Measurements from ENCODE around the gene MAMDC2.
"Not testable (repeated sequence)": the region's sequence is repeated elsewhere in the genome, so short reads cannot be mapped to it uniquely, and the experiment has no call there.

Gene MAMDC2

DNA sequence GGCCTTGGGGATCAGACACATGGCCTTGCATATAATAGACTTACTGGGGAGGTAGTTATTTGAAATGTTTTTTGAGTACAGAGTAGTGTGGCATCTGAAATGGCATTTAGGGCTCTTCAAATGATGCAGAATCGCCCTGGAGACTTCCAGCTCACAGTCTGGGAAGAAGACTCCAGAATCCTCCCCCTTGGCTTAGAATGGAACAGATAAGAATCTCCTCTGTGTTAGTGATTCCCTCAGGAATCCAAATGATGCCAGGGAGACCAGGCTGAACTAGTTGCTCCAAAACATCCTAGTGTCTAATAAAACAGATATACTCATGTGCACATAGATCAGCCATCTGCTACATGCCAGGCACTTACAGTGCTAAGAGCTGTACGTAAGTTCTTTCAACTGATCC, 176.6 kb downstream of the MAMDC2 start:
- FAIRE-seq: no peak

DNA sequence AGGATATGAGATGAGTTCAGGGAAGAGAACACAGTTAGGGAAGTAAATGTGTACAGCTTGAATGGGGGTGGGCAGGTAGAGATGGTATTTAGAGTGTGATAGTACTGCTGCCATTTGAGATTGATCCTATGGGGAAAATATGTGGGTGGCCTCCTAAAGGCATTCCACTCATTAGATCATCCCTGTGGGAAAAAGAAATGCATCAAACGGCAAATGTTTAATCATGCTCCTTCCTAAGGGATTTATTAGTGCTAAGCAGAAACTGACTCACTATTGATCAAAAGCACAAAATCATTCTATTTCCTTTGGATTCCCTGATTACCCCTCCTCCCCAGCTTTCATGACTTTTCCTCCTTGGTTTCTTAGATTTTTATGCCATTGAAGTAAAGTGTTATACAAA, 178.7 kb downstream of the MAMDC2 start:
- no peak for FAIRE-seq

DNA sequence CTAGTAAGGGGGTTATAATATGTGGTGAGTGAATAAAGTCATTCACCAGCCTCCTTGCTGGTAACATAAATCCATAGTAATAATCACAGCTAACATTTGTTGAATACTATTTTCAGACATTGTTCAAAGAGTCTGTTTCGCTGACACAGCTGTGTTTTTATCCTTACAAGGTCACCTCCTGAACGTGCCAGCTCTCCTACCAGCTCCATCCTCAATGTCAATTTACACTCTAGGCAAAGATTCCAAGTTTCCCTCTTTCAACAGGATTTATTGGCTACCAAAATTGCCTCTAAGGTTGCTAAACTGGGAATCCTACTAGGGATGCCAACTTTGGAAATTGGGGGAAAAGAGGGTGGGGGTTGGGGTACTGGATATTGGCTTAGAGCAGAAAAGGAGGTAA, 184.5 kb downstream of the MAMDC2 start:
- no peak for FAIRE-seq

DNA sequence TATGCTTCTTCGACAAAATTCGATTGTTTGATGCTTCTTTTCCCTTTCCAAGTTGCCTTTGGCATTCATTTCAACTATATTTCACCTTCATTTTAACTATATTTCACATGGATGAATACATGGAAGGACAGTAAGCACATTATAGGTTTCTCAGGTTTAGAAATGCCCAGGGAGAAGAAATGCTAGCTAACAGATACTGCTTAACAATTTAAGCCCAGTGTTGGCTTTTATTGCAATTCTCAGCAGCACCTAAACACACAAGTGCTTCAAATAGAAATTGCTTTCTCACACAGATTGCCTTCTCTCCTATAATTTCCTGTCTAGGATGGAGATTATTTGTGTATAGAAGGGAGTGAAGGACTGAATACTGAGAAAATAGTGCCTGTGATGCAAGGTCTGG, 185.0 kb downstream of the MAMDC2 start:
- FAIRE-seq: no peak

DNA sequence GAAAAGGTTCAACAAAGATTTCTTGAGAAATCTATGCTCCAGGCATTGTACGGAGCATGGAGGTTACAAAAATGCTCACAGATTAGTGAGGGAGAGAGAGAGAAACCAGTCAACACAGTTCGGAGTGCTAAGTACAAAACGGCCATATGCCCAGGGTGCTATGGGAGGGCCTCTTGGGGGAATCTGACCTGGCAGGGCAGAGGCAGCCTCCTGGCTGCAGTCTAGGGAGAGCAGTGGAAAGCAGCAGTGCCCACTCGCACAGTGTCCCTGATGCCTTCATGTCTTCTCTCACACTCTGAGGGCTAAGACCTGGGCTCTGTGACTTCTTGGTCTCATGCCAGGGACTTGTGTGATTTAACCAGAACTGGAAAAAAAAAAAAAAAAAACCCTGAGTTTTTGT, 185.4 kb downstream of the MAMDC2 start:
- no peak for FAIRE-seq

DNA sequence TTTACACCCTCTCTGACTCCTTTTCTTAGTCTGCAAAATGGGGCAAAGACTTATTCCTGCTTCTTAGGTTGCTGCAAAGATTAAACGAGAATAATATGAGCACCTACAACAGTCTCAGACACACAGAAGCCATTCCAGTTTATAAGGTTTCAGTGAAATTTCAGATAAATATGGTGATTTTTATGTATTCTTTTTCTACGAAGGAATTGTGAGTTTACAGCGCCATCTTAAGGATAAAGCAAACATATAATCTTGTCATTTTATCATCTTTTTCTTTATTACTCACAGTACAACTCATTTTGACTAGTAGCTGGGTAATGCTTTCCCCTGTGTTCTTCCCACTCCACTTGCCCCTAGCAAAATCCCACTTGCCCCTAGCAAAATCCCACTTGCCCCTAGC, 185.9 kb downstream of the MAMDC2 start:
- FAIRE-seq: no peak

DNA sequence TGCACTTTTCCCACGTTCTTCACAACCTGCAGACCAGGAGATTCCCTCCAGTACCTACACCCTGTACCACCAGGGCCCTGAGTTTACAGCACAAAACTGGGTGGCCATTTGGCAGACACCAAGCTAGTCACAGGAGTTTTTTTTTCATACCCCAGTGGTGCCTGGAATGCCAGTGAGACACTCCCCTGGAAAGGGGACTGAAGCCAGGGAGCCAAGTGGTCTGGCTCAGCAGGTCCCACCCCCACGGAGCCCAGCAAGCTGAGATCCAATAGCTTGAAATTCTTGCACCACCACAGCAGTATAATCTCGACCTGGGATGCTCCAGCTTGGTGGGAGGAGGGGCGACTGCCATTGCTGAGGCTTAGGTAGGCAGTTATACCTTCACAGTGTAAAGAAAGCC, 188.8 kb downstream of the MAMDC2 start:
- no peak for FAIRE-seq

DNA sequence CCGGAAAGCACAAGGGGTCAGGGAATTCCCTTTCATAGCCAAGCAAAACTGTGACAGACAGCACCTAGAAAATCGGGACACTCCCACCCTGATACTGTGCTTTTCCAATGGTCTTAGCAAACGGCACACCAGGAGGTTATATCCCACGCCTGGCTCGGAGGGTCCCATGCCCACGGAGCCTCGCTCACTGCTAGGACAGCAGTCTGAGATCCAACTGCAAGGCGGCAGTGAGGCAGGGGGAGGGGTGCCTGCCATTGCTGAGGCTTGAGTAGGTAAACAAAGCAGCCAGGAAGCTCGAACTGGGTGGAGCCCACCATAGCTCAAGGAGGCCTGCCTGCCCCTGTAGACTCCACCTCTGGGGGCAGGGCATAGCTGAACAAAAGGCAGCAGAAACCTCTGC, 190.6 kb downstream of the MAMDC2 start:
- FAIRE-seq: not testable (repeated sequence)

DNA sequence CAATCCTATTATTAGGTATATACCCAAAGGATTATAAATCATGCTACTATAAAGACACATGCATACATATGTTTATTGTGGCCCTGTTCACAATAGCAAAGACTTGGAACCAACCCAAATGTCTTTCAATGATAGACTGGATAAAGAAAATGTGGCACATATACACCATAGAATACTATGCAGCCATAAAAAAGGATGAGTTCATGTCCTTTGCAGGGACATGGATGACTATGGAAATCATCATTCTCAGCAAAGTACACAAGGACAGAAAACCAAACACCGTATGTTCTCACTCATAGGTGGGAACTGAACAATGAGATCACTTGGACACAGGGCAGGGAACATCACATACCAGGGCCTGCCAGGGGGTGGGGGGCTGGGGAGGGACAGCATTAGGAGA, 202.3 kb downstream of the MAMDC2 start:
- not testable (repeated sequence) for FAIRE-seq

DNA sequence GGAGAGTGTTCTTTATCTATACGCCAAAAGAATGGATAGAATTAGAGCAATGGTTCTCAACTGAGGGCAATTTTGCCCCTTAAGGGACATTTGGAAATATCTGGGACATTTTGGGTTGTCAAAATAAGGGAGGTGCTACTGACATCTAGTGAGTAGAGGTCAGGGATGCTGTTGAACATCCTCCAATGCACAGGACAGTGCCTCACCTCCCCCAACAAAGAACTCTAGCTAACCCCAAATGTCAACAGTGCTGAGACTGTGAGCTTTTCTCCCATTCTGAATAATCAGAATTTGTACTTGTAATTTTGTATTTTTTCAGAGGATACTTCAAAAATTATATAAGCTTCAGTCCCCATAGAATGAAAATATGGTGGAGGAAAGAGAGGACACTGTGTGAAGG, 206.6 kb downstream of the MAMDC2 start:
- no peak for FAIRE-seq

DNA sequence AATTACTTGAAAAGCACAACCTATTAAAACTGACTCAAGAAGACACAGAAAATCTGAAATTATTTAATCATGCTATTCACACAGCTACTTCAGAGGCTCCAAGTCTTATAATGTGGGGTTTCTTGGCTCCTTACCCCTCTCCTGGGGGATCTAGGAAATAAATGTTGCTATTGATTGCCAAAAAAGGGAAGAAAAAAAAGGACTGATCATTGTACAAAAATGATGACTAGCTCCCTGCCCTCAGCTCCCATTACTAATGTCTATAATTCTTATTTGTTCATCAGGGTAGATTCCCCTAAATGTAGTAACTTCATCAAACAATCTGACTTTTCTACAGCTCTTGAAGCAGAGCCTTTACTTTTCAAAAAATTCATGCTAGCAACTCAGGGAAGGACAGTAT, 211.8 kb downstream of the MAMDC2 start:
- no peak for FAIRE-seq

DNA sequence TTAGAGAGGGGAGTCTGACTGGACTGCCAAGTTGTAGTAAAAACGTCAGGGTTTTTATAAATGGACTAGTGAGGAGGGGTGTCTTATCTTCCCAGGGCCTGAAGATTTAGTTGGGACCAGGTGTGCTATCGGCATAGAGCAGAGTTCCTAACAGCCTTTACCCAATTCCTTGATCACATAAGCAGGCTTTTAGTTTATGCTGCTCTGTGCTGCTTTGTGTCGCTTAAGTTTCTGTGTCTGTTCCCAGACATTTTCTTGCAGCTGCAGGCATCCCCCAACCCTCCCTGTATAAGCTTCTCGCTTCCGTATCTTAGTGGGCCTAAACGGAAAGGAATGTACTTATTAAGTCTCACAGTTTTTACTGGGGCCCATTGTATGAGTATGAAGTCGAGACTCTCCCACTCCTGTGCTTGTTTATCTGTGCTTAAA, 212.5 kb downstream of the MAMDC2 start:
- no peak for FAIRE-seq

DNA sequence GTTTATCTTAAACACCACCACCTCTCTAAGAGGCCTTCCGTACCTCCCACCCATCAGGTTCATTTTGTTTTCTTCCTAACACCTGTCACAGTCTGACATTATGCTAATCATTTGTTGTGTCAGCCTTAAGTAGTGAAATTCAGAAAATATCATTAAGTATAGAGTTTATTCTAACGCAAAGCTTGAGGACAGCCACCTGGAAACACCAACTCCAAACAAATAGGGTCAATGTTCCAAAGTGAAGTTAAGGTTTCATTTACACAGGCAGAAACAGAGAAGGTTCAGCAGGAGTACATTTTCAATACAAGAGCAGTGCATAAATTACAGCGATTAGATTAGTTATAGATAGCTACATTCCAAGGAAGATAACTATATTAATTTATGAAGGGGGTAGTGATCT, 213.9 kb downstream of the MAMDC2 start:
- peak; percentile 65 for FAIRE-seq

DNA sequence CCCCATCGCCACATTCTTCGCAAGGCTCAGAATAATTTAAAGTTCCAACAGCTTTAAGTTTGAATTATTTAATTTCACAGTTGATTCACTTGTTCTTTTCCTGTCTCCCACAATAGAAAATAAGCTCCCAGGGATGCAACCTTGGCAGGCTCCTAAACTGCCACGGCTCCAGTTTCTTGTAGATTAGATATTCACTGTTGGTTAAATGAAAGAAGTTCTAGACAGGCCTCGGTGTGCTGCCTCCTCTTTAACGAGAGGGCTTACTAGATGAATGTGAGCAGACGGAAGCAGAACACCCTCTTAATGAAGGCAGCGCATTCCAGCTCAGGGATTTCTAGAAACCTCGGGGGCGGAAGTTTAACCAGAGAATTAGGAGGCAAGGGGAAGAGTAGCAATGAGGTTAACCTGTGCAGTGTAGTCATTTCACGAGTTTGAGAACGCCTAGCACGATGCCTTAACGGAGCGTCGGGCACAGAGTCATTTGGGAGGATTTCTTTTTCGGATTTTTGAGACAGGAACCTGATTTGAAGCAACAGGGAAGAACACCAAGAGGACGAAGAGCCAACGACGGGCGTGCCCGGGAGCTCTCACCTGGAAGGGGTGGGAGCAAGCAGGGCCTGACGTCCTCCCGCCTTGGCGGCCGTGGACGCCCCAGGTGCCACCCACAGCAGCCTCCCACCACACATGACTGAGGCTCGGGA, 214.5 kb downstream of the MAMDC2 start:
- no peak for FAIRE-seq

DNA sequence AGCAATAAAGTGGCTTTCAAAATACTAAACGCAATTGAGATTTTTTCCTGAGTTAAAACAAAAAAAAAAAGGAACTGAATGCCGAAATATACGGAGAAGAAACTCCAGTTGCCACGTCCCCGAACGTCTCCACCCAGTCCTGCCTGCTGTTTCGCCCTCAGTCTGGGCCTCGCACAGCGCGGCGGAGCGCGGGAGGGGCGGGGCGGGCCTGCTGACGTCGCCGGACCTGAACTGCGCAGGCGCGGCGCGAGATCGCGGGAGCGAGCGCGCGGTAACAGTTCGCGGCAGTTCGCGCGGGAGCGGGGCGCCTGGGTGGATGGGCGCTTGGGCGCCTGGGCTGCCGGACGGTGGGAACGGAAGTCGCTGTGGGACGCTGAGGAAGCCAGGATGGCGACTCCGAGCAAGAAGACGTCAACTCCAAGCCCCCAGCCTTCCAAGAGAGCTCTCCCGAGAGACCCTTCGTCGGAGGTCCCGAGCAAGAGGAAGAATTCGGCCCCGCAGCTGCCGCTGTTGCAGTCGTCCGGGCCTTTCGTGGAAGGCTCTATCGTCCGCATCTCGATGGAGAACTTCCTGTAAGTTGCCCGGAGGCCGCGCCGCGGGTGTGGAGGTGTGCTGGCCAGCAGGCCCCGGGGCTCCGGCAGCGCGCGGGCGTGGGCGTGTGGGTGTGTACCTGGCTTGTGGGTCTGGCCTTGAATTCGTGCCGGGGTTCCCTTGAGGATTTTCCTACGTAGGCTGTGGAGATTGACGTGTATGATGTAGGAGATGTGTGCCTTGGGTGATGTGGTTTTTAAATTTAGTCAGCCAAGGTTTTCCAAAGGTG, 215.3 kb downstream of the MAMDC2 start, which contains the start of gene SMC5:
TSS of gene SMC5 (plus strand) at position 287 of the 820 bp plus-strand sequence. CDS start at position 388, 101 bp downstream.
- no peak for FAIRE-seq

DNA sequence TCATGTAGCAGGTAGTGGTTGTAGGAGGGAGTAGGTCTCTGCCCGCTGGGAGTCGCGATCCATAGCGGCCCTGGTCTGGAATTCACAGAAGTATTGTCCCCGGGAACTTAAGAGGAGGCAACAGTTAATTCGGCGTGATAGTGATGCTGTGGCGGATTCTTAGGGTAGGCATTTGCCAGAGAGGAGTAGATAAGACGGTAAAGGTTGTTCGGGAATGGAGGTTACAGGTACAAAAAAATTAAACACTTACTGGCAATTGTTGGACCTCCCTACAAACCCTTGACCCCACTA, 215.8 kb downstream of the MAMDC2 start:
- no peak for FAIRE-seq

DNA sequence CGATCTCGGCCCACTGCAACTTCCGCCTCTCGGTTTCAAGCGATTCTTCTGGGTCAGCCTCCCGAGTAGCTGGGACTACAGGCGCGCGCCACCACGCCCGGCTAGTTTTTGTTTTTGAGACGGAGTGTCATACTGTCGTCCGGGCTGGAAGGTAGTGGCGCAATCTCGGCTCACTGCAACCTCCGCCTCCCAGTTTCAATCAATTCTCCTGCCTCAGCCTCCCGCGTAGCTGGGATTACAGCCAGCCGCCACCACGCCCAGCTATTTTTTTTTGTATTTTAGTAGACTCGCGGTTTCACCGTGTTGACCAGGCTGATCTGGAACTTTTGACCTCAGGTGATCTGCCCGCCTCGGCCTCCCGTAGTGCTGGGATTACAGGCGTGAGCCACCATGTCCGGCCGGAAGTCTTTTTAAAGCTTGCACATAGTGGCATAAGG, 216.4 kb downstream of the MAMDC2 start:
- no peak for FAIRE-seq

DNA sequence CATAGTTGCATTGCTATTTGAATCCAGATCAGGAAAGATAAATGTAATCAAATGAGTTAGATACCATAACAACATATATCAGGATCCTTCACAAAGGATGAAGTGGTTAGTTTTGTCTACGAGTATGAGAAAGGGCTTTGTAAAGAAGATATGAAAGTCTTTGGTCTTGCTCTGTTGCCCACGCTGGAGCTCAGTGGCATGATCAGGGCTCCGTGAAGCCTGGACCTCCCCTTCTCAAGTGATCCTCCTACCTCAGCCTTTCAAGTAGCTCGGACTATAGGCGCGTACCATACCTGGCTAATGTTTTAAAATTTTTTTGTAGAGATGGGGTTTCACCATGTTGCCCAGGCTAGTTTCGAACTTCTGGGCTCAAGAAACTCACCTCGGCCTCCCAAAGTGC, 217.0 kb downstream of the MAMDC2 start:
- FAIRE-seq: no peak

DNA sequence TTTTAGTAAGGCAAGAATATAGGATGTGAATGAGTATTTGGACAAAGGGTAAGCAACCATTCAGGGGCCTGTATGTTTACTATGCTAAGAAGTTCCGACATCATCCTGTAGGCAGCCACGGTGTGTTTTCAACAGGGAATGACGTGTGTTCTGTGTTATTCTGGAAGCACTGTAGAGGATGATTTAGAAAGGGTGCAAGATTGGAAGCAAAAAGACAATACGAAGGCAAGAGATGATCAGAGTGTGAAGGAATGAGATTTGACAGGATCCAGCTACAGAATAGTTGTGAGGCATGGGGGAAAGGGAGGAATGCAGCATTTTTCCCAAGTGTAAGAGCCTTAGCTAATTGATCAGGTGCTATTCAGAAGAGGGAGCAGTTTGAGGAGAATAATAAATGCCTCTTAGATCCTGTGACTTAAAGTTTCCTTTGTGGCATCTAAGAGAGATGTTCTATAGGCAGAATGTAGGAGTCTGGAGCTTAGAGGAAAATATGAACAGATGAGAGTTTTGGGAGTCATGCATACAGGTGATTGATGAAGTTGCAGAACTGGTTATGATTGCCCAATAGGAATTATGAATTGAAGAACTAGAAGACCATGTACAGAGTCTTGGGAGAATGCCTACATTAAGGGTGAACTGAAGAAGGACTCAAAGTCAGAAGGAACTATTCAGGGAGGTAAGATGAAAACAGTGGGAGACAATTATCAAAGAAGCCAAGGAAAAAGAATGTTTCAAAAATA, 217.7 kb downstream of the MAMDC2 start:
- no peak for FAIRE-seq

DNA sequence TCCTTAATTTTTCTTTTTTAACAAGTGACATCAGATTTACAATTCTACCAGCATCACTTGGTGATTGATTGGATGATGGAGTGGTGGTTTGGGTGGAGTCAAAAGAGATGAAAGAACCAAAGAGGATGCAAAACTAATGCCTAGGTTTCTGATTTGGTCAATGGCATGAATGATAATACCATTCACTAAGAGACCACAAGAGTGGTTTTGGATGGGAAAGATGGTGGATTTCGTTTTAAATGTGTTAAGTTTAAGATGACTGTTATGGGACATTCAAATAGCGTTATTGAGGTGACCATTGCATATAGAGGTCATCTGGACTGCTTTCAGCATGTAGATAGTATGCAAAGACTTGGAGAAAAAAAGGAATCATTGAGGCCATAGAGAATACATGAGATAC, 218.7 kb downstream of the MAMDC2 start:
- no peak for FAIRE-seq

DNA sequence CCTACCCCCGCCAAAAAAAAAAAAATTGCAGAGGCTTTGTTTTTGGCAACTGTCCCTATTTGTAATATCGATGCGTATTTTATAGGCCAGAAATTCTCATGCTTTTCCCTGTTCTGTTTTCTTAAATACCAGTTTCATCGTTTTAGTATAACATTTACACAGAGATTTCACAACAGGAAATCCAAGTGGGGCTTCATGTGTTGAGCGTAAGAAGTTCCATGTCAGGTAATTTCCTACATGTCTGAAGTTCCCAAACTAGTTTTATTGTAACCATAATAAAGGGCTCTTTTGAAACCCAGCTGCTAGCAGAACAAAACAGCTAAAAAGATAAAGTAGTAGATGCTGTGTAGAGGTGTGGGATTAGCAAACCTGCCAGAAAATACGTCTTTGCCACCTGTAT, 219.3 kb downstream of the MAMDC2 start:
- peak; percentile 70 for FAIRE-seq

DNA sequence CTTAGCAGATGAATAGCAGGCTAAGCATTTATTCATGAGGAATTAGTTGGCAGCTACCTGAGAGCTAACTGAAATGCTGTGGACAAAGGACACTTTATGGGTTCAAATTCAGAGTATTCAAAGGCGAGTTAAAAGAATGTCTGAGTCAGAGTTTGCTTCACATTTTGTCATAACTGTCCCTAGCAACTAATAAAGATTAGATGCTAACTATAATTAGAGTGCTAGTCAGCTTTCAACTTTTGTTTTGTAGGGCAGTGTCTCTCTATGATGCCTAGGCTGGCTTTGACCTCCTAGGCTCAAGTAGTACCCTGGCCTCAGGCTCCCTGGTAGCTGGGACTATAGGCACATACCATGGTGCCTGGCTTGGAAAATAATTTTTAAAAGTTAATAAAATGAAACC, 219.8 kb downstream of the MAMDC2 start:
- FAIRE-seq: no peak

All from islet of Langerhans (tissue), 1 donor.